ENCODE data around the gene FAM3B. TPM values are rescaled to one million over a fixed set of nuclear protein-coding genes. Genes with fewer than 3 reads are reported as not detected.

The FAM3B gene
- total RNA-seq, 2 donors from 2014 or later: 2.1 to 3.1 TPM

GRCh38 chr21:41333752-41334151 lies 17.2 kb downstream of the FAM3B start:
- Histone ChIP-seq H3K4me1 (ENCODE audit: control insufficient read depth, insufficient read depth, low read length) (no peaks in the 10 kb centered on the region), H3K36me3 (ENCODE audit: control insufficient read depth, insufficient read depth, low read length) (no peaks in the 10 kb centered on the region), H3K9me3 (ENCODE audit: control insufficient read depth, low read length) (peaks cover 7% of the 10 kb centered on the region), H3K27me3 (ENCODE audit: control insufficient read depth, insufficient read depth, low read length, poor library complexity, severe bottlenecking) (no peaks in the 10 kb centered on the region), H3K27ac (ENCODE audit: low read depth, low read length) (no peak overlapping the region), H3K9ac (ENCODE audit: extremely low read depth, low read length, poor library complexity, severe bottlenecking) (no peak overlapping the region), H3K4me3 (ENCODE audit: low read length) (no peak overlapping the region)
- 96 to 100% methylated on average over 1 of the region's 1 CpG for WGBS, 2 experiments (ENCODE audit: insufficient coverage in 1 of 2, insufficient read length in 1 of 2)
- Mint-ChIP-seq H3K4me1 (no peaks in the 10 kb centered on the region), H3K36me3 (ENCODE audit: low read depth) (peaks cover 3% of the 10 kb centered on the region), H3K4me3 (no peak overlapping the region), H3K9me3 (peaks cover 36% of the 10 kb centered on the region), H3K27me3 (ENCODE audit: insufficient read depth) (no peaks in the 10 kb centered on the region), H3K27ac (no peak overlapping the region)
- no peak for DNase-seq
- TF ChIP-seq CTCF (conservative IDR thresholded peaks at IDR 0.05): no peak

GRCh38 chr21:41337515-41337914 lies 20.9 kb downstream of the FAM3B start:
- H3K4me3 Mint-ChIP-seq: no peak overlapping the region
- no peak overlapping the region for H3K4me3 ChIP-seq (ENCODE audit: low read length)
- H3K27me3 Mint-ChIP-seq (ENCODE audit: insufficient read depth): no peaks in the 10 kb centered on the region
- no peak for TF ChIP-seq CTCF (conservative IDR thresholded peaks at IDR 0.05)
- H3K27ac Mint-ChIP-seq: no peak overlapping the region
- peaks cover 17% of the 10 kb centered on the region for H3K9me3 ChIP-seq (ENCODE audit: control insufficient read depth, low read length)
- no peaks in the 10 kb centered on the region for H3K4me1 Mint-ChIP-seq
- H3K9me3 Mint-ChIP-seq: peaks cover 43% of the 10 kb centered on the region
- H3K36me3 ChIP-seq (ENCODE audit: control insufficient read depth, insufficient read depth, low read length): no peaks in the 10 kb centered on the region
- no peaks in the 10 kb centered on the region for H3K27me3 ChIP-seq (ENCODE audit: control insufficient read depth, insufficient read depth, low read length, poor library complexity, severe bottlenecking)
- DNase-seq: no peak
- H3K9ac ChIP-seq (ENCODE audit: extremely low read depth, low read length, poor library complexity, severe bottlenecking): no peak overlapping the region
- no peak overlapping the region for H3K27ac ChIP-seq (ENCODE audit: low read depth, low read length)
- no peaks in the 10 kb centered on the region for H3K4me1 ChIP-seq (ENCODE audit: control insufficient read depth, insufficient read depth, low read length)
- WGBS, 2 experiments (ENCODE audit: insufficient coverage in 1 of 2, insufficient read length in 1 of 2): 94 to 100% methylated on average over 3 of the region's 3 CpGs
- H3K36me3 Mint-ChIP-seq (ENCODE audit: low read depth): peaks cover 3% of the 10 kb centered on the region

- Mint-ChIP-seq H3K36me3 (ENCODE audit: low read depth) (peaks cover 3% of the 10 kb centered on the region), H3K27ac (no peak overlapping the region), H3K27me3 (ENCODE audit: insufficient read depth) (no peaks in the 10 kb centered on the region), H3K9me3 (peaks cover 42% of the 10 kb centered on the region), H3K4me1 (no peaks in the 10 kb centered on the region), H3K4me3 (no peak overlapping the region)
- Histone ChIP-seq H3K27ac (ENCODE audit: low read depth, low read length) (no peak overlapping the region), H3K27me3 (ENCODE audit: control insufficient read depth, insufficient read depth, low read length, poor library complexity, severe bottlenecking) (no peaks in the 10 kb centered on the region), H3K9me3 (ENCODE audit: control insufficient read depth, low read length) (peaks cover 22% of the 10 kb centered on the region), H3K4me3 (ENCODE audit: low read length) (no peak overlapping the region), H3K9ac (ENCODE audit: extremely low read depth, low read length, poor library complexity, severe bottlenecking) (no peak overlapping the region), H3K4me1 (ENCODE audit: control insufficient read depth, insufficient read depth, low read length) (no peaks in the 10 kb centered on the region), H3K36me3 (ENCODE audit: control insufficient read depth, insufficient read depth, low read length) (no peaks in the 10 kb centered on the region)
- 88 to 90% methylated on average over 8 of the region's 8 CpGs for WGBS, 2 experiments (ENCODE audit: insufficient coverage in 1 of 2, insufficient read length in 1 of 2)
- no peak for DNase-seq
- TF ChIP-seq CTCF (conservative IDR thresholded peaks at IDR 0.05): no peak
These were observed 21.9 kb downstream of the FAM3B start for GRCh38 chr21:41338455-41338854.
